GM12892 (cell line): ENCODE results near the gene WFDC1.

ENCODE experiments used
- POLR2A ChIP-seq: IDR thresholded peaks from 2 replicates; pipeline ENCODE4 v1.6.1; 2011; ENCODE audit warnings: low read depth, low read length, control low read depth
- POLR2AphosphoS5 ChIP-seq: IDR thresholded peaks from 2 replicates; pipeline ENCODE4 v1.6.1; 2011; ENCODE audit warnings: low read depth, low read length, control low read depth
- TAF1 ChIP-seq: IDR thresholded peaks from 2 replicates; pipeline ENCODE4 v1.6.1; 2011; ENCODE audit warnings: low read depth, mild to moderate bottlenecking, control low read depth, low read length, borderline replicate concordance

DNA sequence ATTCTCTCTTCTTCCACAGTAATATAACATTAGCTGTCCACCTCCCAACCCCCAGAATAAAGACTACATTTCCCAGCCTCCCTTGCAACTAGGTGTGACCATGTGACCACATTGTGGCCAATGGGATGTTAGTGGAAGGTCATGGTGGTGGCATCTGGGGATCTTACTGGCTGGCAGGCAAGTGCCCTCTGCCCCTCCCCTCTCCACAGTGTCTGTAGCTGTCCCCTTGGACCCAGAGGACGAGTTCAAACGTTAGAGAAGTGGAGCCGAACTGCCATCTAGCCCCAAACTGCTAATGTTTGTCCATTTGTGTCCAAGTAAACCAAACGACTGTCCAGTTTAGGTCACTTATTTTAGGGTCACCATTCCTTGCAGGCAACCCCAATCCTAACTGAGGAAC is 28.2 kb upstream of the WFDC1 start:
- TF ChIP-seq POLR2AphosphoS5 (no peak), POLR2A (no peak), TAF1 (no peak)
